ENCODE data around the gene GPR3. TPM values are rescaled to one million over a fixed set of nuclear protein-coding genes. Genes with fewer than 3 reads are reported as not detected.

GPR3 gene
- total and polyA plus RNA-seq, 2 donors (not counting 3 experiments of a cell fraction or from before 2014, with no cell fraction given) = 1.8 TPM

GRCh38 chr1:27380766-27381733 lies 11.4 kb upstream of the GPR3 start:
- no peaks in the 10 kb centered on the region for H3K4me1 ChIP-seq (ENCODE audit: control insufficient read depth, extremely low read depth, insufficient read depth, low read length)
- DNase-seq (ENCODE audit: low read depth, low spot score) = no peak
- dilution Hi-C loops (cut with MboI; ENCODE audit: extremely low pct_ligation_motif_present, low sequenced_read_pairs) (no loop called here), intact Hi-C loops (cut with micrococcal nuclease) (no loop called here)
- CTCF ChIA-PET = interaction anchor here (0.8 to 3.2 kb wide), 4 partner anchors 12 to 23 kb away, joined by 3 to 17 read pairs (median 12); partner anchors contain the start of gene MAP3K6
- POLR2A ChIA-PET = no interaction called here
- no peaks in the 10 kb centered on the region for H3K36me3 ChIP-seq (ENCODE audit: control insufficient read depth in 2 of 2, extremely low read depth in 1 of 2, insufficient read depth in 2 of 2, low read length in 2 of 2)
- peaks cover 0 to 3% of the 10 kb centered on the region in 2 experiments for H3K27me3 ChIP-seq (ENCODE audit: control insufficient read depth in 2 of 2, insufficient read depth in 2 of 2, low read length in 2 of 2)
- no peaks in the 10 kb centered on the region for H3K9me1 ChIP-seq (replicated peaks; ENCODE audit: control insufficient read depth, extremely low read depth, insufficient read depth, low read length)
- no peak overlapping the region for H2AFZ ChIP-seq (ENCODE audit: low read depth, low read length)
- no peaks in the 10 kb centered on the region for H4K20me1 ChIP-seq (replicated peaks; ENCODE audit: control insufficient read depth, extremely low read depth, insufficient read depth, low read length)
- no peaks in the 10 kb centered on the region for H3K9me3 ChIP-seq (replicated peaks; ENCODE audit: control insufficient read depth, insufficient read depth, low read length)
- no peak overlapping the region for H3K9ac ChIP-seq (replicated peaks; ENCODE audit: extremely low read depth, insufficient read depth, low read length)
- H3K27ac ChIP-seq (ENCODE audit: insufficient read depth, low read depth, low read length) = no peak overlapping the region
- TF ChIP-seq CTCF (IDR thresholded peaks at IDR 0.05; ENCODE audit: extremely low read depth in 1 of 2, insufficient read depth in 1 of 2, low read depth in 1 of 2, low read length in 2 of 2) = no peak
- TF ChIP-seq JUN (IDR thresholded peaks at IDR 0.05; ENCODE audit: borderline replicate concordance, insufficient read depth, insufficient read length, low read depth) = no peak
- TF ChIP-seq MAX (IDR thresholded peaks at IDR 0.05; ENCODE audit: insufficient read depth, insufficient read length) = no peak
- no peak for TF ChIP-seq MYC (IDR thresholded peaks at IDR 0.05; ENCODE audit: low read depth, low read length)
- TF ChIP-seq POLR2AphosphoS5 (IDR thresholded peaks at IDR 0.05; ENCODE audit: insufficient read depth, low read depth, low read length) = no peak
- no peak for TF ChIP-seq POLR2A (IDR thresholded peaks at IDR 0.05; ENCODE audit: low read depth, low read length)
- no peak for TF ChIP-seq FOS (IDR thresholded peaks at IDR 0.05; ENCODE audit: borderline replicate concordance, insufficient read depth, low read length)
- TF ChIP-seq EZH2 (IDR thresholded peaks at IDR 0.05; ENCODE audit: borderline replicate concordance, low read depth, low read length, severe bottlenecking) = no peak
- no peak for TF ChIP-seq GATA2 (IDR thresholded peaks at IDR 0.05; ENCODE audit: insufficient read depth, insufficient read length, low read depth, low read length)
- H3K4me3 ChIP-seq (replicated peaks in 1 of 3; ENCODE audit: insufficient read depth in 1 of 3, low read depth in 1 of 3, low read length in 3 of 3) = no peak overlapping the region
- H3K79me2 ChIP-seq (ENCODE audit: control insufficient read depth, insufficient read depth, low read length) = no peaks in the 10 kb centered on the region
- no peak overlapping the region for H3K4me2 ChIP-seq (ENCODE audit: insufficient read depth, low read length)
- BruUV-seq (replicated peaks) = no TSS peak
- FAIRE-seq = no peak
